ENCODE data around the gene SREBF2. TPM values are rescaled to one million over a fixed set of nuclear protein-coding genes. Genes with fewer than 3 reads are reported as not detected.

The SREBF2 gene
- total and polyA plus RNA-seq, 10 of the 15 experiments (the other 5 are each of a cell fraction or from before 2014, with no cell fraction given): 2.4 to 177 (median 78.8) TPM

- TF ChIP-seq RAD51 (IDR thresholded peaks at IDR 0.05) (no peak), USF1 (IDR thresholded peaks at IDR 0.05; ENCODE audit: borderline replicate concordance, extremely low read length, insufficient read depth, low read depth, low read length) (no peak), NR2C1 (IDR thresholded peaks at IDR 0.05) (no peak), FOS (IDR thresholded peaks at IDR 0.05; ENCODE audit: borderline replicate concordance, extremely low read depth, insufficient read length) (no peak), TCF3 (IDR thresholded peaks at IDR 0.05; ENCODE audit: borderline replicate concordance, insufficient read depth, low read depth, low read length) (no peak), SREBF1 (IDR thresholded peaks at IDR 0.05; ENCODE audit: low read length) (no peak), SRF (IDR thresholded peaks at IDR 0.05; ENCODE audit: low read depth in 2 of 2, low read length in 2 of 2) (0 out of 4 replicates have a peak, but pooled peaks of 1 of the 2 experiments have one; percentile 13), SKIL (IDR thresholded peaks at IDR 0.05; ENCODE audit: low read depth, poor library complexity, severe bottlenecking) (no peak), POU2F2 (IDR thresholded peaks at IDR 0.05; ENCODE audit: borderline replicate concordance, low read depth, low read length) (peak; percentile 11; the same call in 1 of the 3 replicates), NFYB (IDR thresholded peaks at IDR 0.05; ENCODE audit: insufficient read depth, low read depth, low read length) (no peak), PBX3 (IDR thresholded peaks at IDR 0.05; ENCODE audit: insufficient replicate concordance, low read depth, low read length) (no peak), GABPA (IDR thresholded peaks at IDR 0.05; ENCODE audit: low read depth) (no peak), SMC3 (IDR thresholded peaks at IDR 0.05; ENCODE audit: borderline replicate concordance, low read length) (peak; percentile 36; the same call in 1 of the 2 replicates), HCFC1 (IDR thresholded peaks at IDR 0.05; ENCODE audit: low read length) (no peak), PML (IDR thresholded peaks at IDR 0.05; ENCODE audit: low read length) (no peak), SMAD1 (IDR thresholded peaks at IDR 0.05; ENCODE audit: low read depth, partially characterized antibody) (peak; percentile 67)
- TF ChIP-seq, protein P1, sequence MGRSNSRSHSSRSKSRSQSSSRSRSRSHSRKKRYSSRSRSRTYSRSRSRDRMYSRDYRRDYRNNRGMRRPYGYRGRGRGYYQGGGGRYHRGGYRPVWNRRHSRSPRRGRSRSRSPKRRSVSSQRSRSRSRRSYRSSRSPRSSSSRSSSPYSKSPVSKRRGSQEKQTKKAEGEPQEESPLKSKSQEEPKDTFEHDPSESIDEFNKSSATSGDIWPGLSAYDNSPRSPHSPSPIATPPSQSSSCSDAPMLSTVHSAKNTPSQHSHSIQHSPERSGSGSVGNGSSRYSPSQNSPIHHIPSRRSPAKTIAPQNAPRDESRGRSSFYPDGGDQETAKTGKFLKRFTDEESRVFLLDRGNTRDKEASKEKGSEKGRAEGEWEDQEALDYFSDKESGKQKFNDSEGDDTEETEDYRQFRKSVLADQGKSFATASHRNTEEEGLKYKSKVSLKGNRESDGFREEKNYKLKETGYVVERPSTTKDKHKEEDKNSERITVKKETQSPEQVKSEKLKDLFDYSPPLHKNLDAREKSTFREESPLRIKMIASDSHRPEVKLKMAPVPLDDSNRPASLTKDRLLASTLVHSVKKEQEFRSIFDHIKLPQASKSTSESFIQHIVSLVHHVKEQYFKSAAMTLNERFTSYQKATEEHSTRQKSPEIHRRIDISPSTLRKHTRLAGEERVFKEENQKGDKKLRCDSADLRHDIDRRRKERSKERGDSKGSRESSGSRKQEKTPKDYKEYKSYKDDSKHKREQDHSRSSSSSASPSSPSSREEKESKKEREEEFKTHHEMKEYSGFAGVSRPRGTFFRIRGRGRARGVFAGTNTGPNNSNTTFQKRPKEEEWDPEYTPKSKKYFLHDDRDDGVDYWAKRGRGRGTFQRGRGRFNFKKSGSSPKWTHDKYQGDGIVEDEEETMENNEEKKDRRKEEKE (IDR thresholded peaks at IDR 0.05): no peak
- TF ChIP-seq, protein P2, sequence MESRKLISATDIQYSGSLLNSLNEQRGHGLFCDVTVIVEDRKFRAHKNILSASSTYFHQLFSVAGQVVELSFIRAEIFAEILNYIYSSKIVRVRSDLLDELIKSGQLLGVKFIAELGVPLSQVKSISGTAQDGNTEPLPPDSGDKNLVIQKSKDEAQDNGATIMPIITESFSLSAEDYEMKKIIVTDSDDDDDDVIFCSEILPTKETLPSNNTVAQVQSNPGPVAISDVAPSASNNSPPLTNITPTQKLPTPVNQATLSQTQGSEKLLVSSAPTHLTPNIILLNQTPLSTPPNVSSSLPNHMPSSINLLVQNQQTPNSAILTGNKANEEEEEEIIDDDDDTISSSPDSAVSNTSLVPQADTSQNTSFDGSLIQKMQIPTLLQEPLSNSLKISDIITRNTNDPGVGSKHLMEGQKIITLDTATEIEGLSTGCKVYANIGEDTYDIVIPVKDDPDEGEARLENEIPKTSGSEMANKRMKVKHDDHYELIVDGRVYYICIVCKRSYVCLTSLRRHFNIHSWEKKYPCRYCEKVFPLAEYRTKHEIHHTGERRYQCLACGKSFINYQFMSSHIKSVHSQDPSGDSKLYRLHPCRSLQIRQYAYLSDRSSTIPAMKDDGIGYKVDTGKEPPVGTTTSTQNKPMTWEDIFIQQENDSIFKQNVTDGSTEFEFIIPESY (IDR thresholded peaks at IDR 0.05): no peak
These were observed 93.0 kb downstream of the SREBF2 start (continued) for GRCh38 chr22:41925783-41926460.
